ENCODE measurements around the gene CCDC6. TPM values are rescaled to one million over a fixed set of nuclear protein-coding genes. Genes with fewer than 3 reads are reported as not detected.
A peak's percentile ranks its signal among the peaks of the same experiment; 100 is the strongest.
"Not testable (repeated sequence)": the region's sequence is repeated elsewhere in the genome, so short reads cannot be mapped to it uniquely, and the experiment has no call there.

The CCDC6 gene
- total RNA-seq, 4 donors from 2014 or later, result 52.5 to 65.8 (median 57.7) TPM

DNA sequence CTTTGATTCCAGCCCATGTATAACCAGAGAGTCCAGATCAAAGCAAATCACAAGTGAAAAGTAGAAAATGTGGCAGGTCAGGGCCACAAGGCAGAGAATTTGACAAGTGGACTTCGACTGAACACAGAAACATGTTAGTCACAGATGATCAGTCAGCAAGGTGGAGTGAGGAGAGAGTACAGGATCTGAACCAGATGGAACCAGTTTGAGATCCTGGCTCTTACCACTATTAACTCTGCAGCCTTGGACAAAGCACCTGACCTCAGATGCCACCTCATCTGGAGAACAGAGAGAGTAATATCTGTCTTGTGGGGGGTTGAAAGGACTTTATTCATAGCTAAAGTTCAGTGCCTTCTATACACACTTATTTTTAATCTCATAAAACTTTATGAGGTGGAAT lies 157.5 kb downstream of the CCDC6 start:
- no peak for DNase-seq
- Histone ChIP-seq H3K27ac (peak overlapping the region in 1 of 4 donors; percentile 29), H3K4me3 (no peak overlapping the region), H3K27me3 (no peaks in the 10 kb centered on the region), H3K4me1 (no peaks in the 10 kb centered on the region), H3K36me3 (no peaks in the 10 kb centered on the region), H3K9me3 (no peaks in the 10 kb centered on the region)
- TF ChIP-seq, protein P1, sequence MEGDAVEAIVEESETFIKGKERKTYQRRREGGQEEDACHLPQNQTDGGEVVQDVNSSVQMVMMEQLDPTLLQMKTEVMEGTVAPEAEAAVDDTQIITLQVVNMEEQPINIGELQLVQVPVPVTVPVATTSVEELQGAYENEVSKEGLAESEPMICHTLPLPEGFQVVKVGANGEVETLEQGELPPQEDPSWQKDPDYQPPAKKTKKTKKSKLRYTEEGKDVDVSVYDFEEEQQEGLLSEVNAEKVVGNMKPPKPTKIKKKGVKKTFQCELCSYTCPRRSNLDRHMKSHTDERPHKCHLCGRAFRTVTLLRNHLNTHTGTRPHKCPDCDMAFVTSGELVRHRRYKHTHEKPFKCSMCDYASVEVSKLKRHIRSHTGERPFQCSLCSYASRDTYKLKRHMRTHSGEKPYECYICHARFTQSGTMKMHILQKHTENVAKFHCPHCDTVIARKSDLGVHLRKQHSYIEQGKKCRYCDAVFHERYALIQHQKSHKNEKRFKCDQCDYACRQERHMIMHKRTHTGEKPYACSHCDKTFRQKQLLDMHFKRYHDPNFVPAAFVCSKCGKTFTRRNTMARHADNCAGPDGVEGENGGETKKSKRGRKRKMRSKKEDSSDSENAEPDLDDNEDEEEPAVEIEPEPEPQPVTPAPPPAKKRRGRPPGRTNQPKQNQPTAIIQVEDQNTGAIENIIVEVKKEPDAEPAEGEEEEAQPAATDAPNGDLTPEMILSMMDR (IDR thresholded peaks at IDR 0.05), result no peak
- TF ChIP-seq POLR2A (IDR thresholded peaks at IDR 0.05), result no peak
- intact Hi-C loops (cut with DNase I), result no loop called here
- WGBS, 2 donors, result 17 to 45% methylated on average over 1 of the region's 1 CpG

DNA sequence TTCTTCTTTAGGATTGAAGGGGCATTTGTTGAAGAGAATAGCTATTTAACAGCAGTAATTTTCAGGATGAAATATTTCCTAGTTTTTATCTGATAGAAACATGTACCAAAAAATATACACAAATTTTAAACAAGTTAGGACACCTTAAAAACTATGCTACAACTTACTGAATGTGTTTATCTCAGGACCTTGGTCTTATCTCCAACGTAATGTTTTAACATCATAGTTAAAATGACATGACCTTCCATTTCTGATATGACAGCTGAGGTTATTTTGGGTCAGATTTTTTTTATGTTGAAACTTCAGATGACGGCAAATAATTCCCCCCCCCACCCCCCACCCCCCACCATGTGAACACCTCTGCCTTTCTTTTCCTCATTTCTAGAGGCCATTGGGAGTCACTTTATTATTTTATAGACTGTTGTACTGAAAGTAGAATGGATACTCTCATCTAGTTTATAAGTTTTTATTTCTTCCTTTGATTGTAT lies 161.1 kb downstream of the CCDC6 start:
- Histone ChIP-seq H3K4me1 (peaks cover 0 to 8% (median 0%) of the 10 kb centered on the region in 3 donors), H3K27ac (no peak overlapping the region), H3K27me3 (no peaks in the 10 kb centered on the region), H3K4me3 (no peak overlapping the region), H3K36me3 (no peaks in the 10 kb centered on the region), H3K9me3 (no peaks in the 10 kb centered on the region)
- WGBS, 2 donors, result 82 to 83% methylated on average over 2 of the region's 2 CpGs
- TF ChIP-seq, protein P1 (IDR thresholded peaks at IDR 0.05), result no peak
- no peak for TF ChIP-seq POLR2A (IDR thresholded peaks at IDR 0.05)
- no peak for DNase-seq
- intact Hi-C loops (cut with DNase I), result no loop called here

DNA sequence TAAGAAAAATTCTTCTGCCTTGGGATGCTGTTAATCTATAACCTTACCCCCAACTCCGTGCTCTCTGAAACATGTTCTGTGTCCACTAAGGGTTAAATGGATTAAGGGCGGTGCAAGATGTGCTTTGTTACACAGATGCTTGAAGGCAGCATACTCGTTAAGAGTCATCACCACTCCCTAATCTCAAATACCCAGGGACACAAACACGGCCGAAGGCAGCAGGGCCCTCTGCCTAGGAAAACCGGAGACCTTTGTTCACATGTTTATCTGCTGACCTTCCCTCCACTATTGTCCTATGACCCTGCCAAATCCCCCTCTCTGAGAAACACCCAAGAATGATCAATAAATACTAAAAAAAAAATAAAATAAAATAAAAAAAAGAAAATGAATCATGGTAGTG lies 161.6 kb downstream of the CCDC6 start:
- H3K36me3 ChIP-seq; H3K4me1 ChIP-seq; H3K27me3 ChIP-seq; intact Hi-C loops (cut with DNase I); H3K27ac ChIP-seq; H3K4me3 ChIP-seq; H3K9me3 ChIP-seq; DNase-seq: not testable (repeated sequence)
- WGBS, 2 donors, result 50 to 66% methylated on average over 6 of the region's 6 CpGs

DNA sequence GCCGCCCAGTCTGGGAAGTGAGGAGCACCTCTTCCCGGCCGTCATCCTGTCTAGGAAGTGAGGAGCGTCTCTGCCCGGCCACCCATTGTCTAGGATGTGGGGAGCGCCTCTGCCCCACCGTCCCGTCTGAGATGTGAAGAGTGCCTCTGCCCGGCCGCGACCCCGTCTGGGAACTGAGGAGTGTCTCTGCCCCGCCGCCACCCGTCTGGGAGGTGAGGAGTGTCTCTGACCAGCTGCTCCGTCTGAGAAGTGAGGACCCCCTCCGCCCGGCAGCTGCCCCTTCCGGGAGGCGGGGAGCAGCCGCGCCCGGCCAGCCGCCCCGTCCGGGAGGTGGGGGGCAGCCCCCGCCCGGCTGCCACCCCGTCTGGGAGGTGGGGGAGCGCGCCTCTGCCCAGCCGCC lies 162.2 kb downstream of the CCDC6 start:
- H3K4me1 ChIP-seq; H3K9me3 ChIP-seq; H3K4me3 ChIP-seq; H3K27ac ChIP-seq; DNase-seq; intact Hi-C loops (cut with DNase I); H3K36me3 ChIP-seq; H3K27me3 ChIP-seq: not testable (repeated sequence)
- WGBS, 2 donors, result 91% methylated on average over 9 of the region's 32 CpGs; no CpG with 5 or more reads in 1 of the 2 donors

DNA sequence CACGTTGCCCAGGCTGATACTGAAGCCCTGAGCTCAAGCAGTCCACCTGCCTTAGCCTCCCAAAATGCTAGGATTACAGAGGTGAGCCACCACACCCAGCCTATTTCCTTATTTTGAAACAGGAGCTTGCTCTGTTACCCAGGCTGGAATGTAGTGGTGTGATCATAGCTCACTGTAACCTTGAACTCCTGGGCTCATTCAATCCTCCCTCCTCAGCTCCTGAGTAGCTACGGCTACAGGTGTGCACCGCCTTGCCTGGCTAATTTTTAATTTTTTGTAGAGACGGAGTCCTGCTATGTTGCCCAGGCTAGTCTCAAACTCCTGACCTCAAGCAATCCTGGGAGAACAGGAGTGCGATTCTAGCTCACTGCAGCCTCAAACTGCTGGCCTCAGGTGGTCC lies 164.8 kb downstream of the CCDC6 start:
- DNase-seq, result no peak
- WGBS, 2 donors, result 75 to 77% methylated on average over 3 to 5 of the region's 5 CpGs

DNA sequence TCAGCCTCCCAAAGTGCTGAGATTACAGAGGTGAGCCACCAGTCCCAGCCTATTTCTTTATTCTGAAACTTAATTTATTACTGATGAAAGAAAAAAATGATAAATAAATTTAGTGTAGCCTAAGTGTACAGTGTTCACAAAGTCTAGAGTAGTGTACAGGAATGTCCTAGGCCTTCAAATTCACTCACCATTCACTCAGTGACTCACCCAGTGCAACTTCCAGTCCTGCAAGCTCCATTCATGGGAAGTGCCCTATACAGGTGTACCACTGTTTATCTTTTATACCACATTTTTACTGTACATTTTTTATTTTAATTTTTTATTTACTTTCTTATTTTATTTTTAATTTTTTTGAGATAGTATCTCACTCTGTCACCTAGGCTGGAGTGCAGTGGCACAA lies 165.3 kb downstream of the CCDC6 start:
- H3K27me3 ChIP-seq, result no peaks in the 10 kb centered on the region
- no peak for DNase-seq
- H3K27ac ChIP-seq, result peak overlapping the region in 2 of 4 donors; percentile 34 to 38
- no peak overlapping the region for H3K4me3 ChIP-seq
- no peaks in the 10 kb centered on the region for H3K9me3 ChIP-seq
- peaks cover 0 to 8% (median 0%) of the 10 kb centered on the region in 3 donors for H3K4me1 ChIP-seq
- no peaks in the 10 kb centered on the region for H3K36me3 ChIP-seq
- intact Hi-C loops (cut with DNase I), result no loop called here
- TF ChIP-seq POLR2A (IDR thresholded peaks at IDR 0.05), result no peak

More for the DNA sequence above, 164.8 kb downstream of the CCDC6 start:
- H3K4me1 ChIP-seq, result peaks cover 0 to 8% (median 0%) of the 10 kb centered on the region in 3 donors
- no peaks in the 10 kb centered on the region for H3K27me3 ChIP-seq
- H3K36me3 ChIP-seq, result no peaks in the 10 kb centered on the region
- H3K9me3 ChIP-seq, result no peaks in the 10 kb centered on the region
- H3K27ac ChIP-seq, result peak overlapping the region in 2 of 4 donors; percentile 26 to 38
- intact Hi-C loops (cut with DNase I), result no loop called here
- H3K4me3 ChIP-seq, result no peak overlapping the region
- TF ChIP-seq, protein P1 (IDR thresholded peaks at IDR 0.05), result no peak
- TF ChIP-seq POLR2A (IDR thresholded peaks at IDR 0.05), result no peak

Other genes starting within 250 kb of the CCDC6 start
- 10 to 100 TPM in 3 of 4 donors, 1 to 10 TPM in 1; 7.8 to 25.6 (median 15.0) TPM for gene SLC16A9, start 196.7 kb downstream of the CCDC6 start, total RNA-seq
- not detected for gene MRLN, start 153.1 kb downstream of the CCDC6 start, total RNA-seq